PC-9 (cell line): ENCODE data around the gene SSX4B.
"Not testable (repeated sequence)": the region's sequence is repeated elsewhere in the genome, so short reads cannot be mapped to it uniquely, and the experiment has no call there.

ENCODE experiments used
- EZH2 ChIP-seq: fragments of 200-600 bp; sonication (generic); IDR thresholded peaks from 2 replicates; pipeline ENCODE4 v1.8.0; 2017; ENCODE audit warnings: antibody characterized with exemption, low read depth
- TF ChIP-seq, protein P1 (sequence below): fragments of 200-600 bp; sonication (generic); conservative IDR thresholded peaks from 2 replicates; pipeline ENCODE4 v1.6.1; 2017; ENCODE audit warnings: mixed run types, antibody characterized with exemption, mild to moderate bottlenecking, moderate library complexity

- TF ChIP-seq, protein P1, sequence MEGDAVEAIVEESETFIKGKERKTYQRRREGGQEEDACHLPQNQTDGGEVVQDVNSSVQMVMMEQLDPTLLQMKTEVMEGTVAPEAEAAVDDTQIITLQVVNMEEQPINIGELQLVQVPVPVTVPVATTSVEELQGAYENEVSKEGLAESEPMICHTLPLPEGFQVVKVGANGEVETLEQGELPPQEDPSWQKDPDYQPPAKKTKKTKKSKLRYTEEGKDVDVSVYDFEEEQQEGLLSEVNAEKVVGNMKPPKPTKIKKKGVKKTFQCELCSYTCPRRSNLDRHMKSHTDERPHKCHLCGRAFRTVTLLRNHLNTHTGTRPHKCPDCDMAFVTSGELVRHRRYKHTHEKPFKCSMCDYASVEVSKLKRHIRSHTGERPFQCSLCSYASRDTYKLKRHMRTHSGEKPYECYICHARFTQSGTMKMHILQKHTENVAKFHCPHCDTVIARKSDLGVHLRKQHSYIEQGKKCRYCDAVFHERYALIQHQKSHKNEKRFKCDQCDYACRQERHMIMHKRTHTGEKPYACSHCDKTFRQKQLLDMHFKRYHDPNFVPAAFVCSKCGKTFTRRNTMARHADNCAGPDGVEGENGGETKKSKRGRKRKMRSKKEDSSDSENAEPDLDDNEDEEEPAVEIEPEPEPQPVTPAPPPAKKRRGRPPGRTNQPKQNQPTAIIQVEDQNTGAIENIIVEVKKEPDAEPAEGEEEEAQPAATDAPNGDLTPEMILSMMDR: not testable (repeated sequence)
- not testable (repeated sequence) for TF ChIP-seq EZH2
These were observed 43.9 kb downstream of the SSX4B start for GRCh38 chrX:48367717-48368408.
